HG02973 (cell line): ENCODE measurements around the gene SLPI.

ENCODE experiments used
- ATAC-seq: cut with Tn5 transposase; IDR thresholded peaks from one replicate; pipeline ENCODE4 v1.9.1; 2021; ENCODE audit warnings: moderate library complexity; ENCODE audit not compliant: unreplicated experiment

The SLPI gene, protein sequence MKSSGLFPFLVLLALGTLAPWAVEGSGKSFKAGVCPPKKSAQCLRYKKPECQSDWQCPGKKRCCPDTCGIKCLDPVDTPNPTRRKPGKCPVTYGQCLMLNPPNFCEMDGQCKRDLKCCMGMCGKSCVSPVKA

DNA sequence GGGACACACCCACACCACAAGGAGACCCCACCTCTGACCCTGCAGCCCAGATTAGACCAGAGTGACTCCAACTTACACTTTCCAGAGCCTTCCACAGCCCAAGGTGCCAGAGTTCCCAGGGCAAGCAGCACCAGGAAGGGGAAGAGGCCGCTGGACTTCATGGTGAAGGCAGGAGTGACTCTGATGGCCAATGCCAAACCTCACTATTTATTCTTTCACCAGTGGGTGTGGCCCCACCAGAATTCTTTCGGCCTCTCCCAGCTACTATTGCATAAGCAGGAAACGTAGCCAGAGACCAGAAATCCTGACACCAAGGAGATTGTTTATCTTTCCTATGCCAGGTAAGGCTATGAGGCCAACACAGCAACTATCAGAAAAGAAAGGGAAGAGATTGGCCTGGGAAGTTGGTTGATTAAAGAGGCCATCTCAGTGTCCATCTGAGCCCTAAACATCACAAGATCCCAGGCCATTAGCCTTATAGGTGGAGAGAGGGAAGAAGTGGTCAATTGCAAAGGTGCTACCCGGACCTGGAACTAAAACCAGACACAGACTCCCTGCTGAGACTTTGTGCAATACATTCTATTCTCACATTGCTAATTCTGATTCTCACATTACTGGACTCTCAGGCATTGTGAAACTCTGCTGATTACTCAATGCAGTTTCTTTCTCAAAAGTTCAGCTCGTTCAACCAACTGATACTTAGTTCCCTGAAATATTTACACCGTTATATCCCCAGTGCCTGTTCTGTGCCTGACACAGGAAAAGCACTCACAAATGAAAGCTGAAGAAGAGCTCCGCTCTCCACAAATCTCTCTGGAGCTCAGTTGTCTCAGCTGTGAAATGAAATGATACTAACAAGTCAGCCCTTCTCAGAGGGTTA is at the start of gene SLPI:
SLPI (minus strand) TSS at position 182 of the 880 bp plus-strand sequence; CDS start at position 161, 21 bp downstream.
- no peak for ATAC-seq

DNA sequence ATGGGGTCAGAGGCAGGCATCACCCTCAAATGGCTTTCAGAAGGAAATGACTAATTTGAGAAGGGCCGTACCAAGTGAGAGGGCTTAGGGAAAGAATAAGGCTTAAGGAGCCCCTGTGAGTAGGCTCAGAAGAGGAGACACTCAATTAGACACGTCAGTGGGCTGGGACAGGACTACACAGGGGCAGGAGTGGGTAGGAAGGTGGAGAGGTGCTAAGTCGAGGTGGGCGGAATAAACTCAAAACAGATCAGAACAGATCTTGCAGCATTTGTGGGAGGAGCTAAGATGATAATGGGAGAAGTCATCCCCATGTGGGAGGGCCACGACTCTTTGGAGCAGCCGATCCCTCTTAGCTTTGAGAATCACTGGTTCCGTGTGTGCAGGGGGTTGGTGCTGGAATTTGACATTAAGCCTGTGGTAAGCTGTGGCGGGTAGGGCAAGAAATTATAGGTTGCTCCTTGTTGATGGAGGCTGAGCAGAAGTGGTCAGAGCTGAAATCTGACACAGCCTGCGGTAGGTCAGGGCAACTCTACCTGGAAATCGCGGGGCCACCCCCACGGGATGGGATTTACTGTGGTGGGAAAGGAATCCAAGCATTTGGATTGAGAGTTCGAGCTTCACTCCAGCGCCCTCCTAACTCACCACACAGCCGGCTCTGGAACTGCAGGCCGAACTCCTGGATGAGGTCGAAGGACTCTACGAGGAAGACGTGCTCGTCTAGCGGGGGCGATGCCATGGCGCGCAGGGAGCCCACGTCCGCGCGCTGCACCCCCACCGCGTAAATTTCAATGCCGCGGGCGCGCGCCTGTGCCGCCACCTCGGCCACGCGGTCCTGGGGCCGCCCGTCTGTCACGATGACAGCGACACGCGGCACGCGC is 49.5 kb upstream of the SLPI start:
- no peak for ATAC-seq

DNA sequence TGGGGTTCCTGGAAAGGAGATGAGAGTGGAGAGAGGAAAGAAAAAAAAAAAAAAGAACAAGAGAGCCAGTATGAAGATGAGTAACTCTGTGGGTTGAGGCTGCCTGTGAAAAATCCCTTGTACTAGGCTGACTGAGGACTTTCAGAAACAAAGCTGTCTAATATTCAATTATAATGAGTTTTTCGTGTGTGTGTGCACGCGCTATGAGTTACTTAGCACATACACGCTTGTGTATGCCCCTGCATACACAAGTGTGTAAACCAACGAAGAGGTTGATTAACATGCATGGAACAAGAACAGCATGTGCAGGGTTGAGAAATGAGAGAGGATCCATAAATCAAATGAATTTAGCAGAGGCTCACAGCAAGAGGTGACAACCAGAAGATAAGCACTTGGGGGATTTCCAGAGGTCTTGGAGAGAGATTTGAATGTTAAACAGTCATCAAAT is 47.5 kb upstream of the SLPI start:
- ATAC-seq, result no peak

DNA sequence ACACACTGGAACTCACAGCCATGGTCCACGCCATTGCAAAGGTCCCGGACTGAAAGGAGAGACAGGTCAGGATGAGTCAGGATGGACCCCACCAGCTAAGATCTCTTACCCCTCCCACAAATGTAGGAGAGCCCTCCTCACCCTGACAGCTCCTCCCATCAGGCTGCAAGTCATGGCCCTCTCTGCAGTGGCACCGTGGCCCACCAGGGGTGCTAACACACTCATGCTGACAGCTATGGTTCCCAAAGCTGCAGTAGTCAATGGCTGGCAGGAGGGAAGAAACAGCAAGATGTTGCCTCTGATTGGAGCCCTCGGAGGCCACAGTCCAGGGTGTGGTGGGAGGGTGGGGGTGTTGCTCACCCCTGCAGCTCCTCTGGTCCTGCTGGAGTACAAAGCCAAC is 46.6 kb upstream of the SLPI start:
- no peak for ATAC-seq

DNA sequence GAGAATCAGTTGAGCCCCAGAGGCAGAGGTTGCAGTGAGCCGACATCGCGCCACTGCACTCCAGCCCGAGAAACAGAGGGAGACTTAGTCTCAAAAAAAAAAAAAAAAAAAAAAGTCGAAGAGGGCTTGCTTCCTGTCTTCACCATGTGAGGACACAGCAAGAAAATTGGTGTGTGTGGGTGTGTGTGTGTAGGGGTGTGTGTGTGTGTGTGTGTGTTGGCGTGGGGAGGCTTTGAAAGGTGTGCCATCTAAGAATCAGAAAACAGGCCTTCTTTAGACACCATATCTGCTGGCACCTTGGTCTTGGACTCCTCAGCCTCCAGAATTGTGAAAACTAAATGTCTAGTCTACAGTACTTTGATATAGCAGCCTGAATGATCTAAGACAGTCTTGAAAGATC is 45.4 kb upstream of the SLPI start:
- no peak for ATAC-seq

DNA sequence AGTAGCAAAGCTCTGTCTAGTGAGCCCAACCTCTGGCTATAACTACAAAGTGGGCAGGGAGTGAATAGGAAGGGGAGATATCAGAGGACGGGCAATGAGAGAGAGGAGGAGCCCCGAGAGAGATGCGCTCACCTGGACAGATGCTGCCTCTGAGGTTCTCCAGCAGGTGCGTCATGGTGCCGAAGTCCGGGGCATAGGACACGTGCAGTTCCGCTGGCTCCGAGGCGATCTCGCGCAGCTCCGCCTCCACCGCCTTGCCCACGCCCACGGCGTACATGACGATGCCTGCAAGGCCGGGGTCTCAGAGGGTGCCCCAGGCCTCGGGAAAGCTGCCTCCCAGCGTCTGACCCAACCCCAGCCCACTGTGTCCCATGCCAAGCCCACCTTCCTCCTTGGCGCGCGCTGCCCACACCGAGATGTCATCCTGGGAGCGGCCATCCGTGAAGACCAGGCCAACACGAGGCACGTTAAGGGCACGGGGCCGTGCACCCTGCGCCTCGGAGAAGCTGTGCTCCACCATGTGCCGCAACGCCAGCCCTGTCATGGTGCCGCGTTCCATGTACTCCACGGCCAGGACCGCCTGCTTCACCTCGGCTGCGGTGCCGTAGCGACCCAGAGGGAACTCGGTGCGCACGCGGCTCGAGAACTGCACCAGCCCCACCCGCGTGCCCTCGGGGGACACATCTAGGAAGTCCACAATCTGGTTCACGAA is 43.6 kb upstream of the SLPI start:
- ATAC-seq, result no peak

DNA sequence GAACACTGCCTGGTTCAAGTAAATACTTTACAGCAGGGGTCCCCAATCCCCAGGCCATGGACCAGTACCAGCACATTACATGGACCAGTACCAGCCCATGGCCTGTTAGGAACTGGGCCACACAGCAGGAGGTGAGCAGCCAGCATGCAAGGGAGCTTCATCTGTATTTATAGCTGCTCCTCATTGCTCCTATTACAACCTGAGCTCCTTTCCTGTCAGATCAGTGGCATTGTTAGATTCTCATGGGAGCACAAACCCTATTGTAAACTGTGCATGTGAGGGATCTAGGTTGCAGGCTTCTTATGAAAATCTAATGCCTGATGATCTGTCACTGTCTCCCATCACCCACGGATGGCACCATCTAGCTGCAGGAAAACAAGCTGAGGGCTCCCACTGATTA is 40.3 kb upstream of the SLPI start:
- no peak for ATAC-seq

DNA sequence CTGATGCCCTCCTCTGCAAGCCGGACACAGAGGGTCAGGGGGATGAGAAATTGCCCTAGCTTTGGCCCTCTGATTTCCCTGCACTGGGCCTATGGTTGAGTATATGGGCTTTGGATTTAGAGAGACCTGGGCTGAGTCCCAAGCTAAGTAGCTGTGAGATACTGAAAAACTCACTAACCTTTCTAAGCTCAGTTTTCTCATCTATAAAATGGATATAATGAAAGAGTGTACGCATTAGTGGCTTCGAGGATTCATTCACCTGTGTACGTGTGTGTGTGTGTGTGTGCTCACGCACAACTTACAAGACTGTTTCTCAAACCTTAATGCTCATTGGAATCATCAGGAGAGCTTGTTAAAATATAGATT is 39.6 kb upstream of the SLPI start:
- ATAC-seq, result no peak

DNA sequence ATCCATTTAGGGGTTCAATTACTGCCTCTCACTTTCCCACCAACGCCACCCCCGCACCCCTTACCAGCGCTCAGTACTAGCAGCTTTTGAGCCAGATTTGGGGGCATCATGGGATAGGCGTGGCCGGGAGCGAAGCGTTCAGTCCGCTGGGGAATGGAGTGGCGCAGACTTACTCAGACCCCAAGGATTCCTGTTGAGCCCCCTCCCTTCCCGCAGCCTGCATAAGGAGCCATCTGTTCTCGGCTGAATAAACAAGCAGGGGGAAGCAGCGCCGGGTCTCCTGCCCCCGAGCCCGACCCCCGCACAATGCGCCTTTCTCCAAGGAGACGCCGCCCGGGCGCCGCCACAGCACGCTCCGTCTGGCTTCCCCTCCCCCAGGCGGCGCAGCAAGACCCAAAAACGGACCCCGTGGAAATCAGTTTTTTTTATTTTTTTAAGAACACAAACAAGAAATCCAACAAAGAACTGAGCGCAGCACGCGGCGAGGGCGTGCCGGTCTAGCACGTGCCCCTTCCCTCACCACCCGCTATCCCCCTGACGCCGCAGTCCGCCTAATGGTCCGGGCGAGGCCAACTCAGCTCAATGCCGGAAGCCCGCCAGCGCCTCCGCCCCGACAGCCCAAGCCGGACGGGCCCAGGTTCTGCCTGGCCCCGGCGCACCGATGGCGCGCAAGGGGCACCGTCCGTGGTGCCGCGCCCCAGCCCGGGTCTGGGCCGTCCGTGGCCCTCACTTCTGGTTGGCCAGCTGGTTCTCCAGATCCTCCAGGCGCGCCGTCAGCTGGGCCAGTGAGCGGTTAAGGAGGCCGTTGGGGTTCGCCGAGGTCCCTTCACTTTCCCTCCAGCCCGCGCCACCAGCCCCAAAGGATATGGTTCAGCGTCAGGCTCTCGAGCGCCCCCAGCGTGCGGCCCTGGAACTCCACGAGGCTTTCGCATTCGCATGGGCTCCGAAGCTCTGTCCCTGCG is 39.0 kb upstream of the SLPI start:
- peak; percentile 76 for ATAC-seq

DNA sequence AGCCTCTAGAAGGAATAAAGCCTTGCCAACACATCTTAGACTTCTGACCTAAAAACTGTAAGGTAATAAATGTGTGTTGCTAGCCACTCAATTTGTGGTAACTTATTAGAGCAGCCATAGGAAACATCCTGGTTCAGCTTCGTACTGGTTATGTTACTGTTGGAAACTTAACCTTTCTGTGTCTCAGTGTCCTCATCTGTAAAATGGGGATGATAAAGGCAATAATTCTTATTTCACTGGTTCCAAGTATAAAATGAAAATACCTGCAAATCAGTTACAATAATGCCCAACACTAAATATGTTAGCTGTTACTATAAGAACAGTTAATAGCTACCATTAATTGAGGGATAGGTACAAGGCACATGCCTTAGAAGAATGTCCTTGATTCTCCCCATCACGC is 38.0 kb upstream of the SLPI start:
- no peak for ATAC-seq

DNA sequence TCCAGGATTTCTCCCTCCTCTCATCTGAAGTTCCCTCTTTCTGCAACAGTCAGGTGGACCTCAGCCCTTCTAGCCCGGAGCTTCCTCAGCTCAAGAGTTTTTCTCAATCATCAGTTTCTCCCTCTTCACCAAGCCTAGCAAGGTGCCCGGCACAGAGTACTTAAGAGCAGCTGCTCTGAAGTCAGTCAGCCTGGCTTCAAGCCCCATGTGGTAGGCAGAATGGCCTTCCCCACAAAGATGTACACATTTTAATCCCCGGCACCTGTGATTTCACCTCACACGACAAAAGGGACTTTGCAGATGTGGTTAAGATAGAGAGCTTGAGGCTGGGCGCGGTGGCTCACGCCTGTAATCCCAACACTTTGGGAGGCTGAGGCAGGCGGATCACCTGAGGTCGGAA is 37.2 kb upstream of the SLPI start:
- ATAC-seq, result no peak

DNA sequence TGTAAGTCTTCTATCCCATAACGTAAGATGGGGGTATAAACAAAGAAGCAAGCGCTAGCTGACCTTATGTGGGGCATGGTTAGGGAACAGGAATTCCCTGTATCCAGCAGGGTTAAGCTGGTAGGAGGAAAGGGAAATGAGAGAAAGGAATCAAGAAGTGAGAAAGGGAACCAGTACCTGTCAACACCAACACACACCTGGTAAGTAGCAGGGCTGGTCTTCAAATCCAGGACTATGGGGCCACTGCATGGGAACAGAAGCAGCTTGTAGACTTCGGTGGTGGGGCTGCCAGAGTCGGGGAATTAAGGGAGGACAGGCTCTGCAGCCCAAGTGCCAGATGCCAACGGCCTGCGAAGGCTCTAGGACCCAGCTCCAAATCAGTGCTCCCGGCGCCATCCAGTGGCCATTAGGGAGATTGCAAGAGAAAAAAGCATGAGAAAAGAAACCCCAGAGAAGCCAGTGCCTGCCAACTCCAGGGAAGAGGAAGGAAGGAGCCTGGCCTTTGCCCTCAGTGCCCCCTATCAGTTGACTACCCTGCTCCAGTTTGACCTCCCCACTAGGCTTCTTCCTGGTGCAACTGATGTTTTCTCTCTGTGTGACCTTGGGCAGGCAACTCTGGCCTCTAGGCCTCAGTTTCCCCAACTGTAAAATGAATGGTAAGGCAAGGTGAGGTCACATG is 36.5 kb upstream of the SLPI start:
- ATAC-seq, result no peak

DNA sequence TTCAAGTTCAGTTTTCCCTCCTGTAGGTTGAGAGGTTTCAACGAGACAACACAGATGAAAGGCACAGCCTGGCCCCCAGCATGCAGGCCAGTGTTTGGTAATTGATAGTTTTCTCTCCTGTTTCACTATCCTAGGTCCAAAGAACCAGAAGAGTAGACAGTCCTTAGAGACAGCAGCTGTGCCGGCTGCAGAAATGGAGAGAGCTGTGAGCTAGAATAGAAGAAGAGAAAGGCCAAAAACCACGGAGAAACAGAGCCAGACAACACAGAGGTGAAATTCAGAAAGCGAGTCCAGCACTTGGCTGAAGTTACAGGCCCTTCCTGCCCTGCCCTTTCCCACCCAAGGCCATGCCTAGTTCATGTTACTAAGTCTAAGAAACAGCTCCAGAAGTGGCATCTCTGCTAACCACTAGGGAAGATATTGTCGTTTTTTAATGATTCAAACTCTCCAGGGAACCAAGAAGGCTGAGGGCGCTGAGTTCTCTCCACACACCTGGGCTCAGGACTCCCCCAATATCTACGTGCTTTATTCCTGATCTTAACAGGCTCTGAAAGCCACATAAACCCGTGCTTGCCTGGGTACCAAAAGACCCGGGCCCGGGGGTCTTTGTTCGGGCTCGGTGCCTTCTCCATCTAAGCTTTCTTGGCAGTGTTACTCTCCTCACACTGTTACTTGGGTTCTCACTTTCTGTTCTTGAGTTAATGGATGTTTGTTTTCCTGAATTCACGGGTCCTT is 35.7 kb upstream of the SLPI start:
- no peak for ATAC-seq

DNA sequence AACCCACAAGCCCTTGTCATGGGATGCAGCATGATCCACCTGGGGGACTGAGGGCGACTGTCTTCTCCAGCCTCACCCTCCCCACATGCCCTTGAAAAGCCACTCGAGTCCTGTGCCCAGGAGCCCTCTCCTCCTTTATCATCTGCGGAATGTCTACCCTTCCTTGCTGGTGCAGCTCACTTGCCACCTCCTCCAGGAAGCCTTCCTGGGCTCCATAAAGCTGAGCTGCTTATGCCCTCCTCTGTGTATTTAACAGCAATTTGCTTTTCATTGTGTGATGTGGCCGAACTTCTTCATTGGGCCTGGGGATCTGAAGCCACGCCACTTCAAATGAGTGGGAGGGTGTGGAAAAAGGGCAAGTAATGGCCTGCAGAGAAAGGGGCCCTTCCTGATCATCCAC is 34.5 kb upstream of the SLPI start:
- no peak for ATAC-seq

DNA sequence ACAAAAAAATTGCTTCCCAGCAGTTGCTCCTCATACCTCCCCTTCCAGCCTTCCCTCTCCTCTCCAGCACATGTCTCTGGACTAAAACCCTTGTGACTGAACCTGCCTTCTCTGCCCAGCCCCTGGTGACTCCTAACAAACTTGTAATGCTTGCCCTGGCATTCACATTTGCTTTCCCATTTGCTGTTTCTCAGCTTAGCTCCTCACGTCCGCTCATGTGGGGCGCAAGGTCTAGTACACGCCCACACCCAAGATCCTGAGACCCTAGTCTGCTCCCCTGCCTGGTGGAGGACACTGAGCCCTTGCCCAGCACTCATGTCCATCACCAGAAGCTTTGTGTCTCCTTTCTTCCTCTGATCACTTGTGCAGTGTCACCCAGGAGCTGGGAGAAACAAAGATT is 34.0 kb upstream of the SLPI start:
- ATAC-seq, result no peak

DNA sequence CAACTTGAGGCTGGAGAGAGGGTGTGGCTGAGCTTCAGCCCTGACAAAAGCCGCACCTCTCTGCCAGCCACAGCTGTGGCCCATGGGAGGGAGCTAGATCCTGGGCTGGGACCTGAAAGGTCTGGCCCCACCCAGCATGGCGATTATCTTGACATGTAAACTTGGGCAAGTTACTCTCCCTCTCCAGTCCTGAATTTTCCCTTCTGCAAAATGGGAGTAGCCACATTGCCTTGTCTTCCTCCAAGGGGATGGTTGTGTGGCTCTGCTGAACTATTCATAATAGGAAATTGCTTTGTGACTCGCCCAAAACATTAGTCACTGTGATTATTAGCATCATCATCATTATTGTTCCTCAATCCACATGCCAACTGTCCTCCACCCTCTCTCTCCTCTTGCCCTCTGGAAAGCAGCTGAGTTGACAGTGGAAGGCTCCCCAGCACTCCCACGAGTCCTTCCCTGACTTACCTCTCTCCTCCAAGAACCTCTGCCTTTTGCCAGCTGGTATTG is 29.2 kb upstream of the SLPI start:
- ATAC-seq, result no peak

DNA sequence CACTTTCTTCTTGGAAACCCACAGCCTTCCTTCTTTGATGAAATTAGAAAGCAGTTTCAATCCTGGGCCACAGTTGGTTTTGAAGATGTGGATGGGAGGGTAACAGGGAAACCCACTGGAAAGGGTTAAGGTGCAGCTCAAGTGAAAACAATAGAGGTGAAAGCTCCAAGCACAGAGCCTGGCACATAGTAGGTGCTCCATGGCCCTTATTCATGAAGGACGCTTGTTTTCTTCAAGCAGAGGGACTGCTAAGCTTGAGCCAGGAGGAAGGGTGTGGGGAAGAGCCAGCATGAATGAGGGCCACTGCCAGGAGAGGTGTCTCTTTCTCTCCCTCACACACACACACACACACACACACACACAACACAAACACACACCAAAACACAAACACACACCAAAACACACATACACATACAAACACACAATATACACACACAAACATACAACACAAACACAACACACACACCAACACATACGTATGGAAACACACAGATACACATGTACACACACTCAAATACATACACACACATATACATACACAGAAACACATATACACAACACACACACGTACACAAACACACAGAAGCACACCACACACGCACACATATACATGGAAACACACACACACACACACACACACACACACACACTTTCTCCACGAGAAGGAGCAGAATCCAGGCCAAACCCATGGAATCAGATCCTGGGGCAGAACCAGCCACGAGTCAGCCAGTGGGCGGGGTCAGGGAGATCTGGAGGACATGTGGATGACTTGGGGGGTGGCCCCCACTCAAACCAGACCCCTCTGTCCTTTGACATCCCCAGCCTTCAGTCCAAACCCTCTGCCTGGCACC is 28.6 kb upstream of the SLPI start:
- no peak for ATAC-seq

DNA sequence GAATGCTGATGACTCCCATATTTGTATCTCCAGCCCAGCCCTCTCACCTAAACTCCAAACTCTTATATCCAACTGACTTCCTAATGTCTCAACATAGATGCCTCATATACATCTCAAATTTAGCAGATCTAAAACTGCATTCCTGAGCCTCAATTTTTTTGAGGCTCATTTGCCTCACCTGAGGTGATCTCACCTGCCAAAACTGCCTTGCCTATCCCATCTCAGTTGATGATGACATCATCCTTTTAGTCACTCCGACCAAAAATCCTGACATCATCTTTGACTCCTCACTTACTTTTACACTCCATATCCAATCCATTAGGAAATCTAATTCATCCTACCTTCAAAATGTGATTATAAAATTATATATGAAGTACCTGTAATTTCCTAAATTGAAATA is 25.6 kb upstream of the SLPI start:
- ATAC-seq, result no peak
